CD4-positive, alpha-beta T cell (primary cell): ENCODE results near the gene MRPS18A. TPM values are rescaled to one million over a fixed set of nuclear protein-coding genes. Genes with fewer than 3 reads are reported as not detected.
"Not testable (repeated sequence)": the region's sequence is repeated elsewhere in the genome, so short reads cannot be mapped to it uniquely, and the experiment has no call there.

Experiments
- ATAC-seq: fragments of 200-7000 bp; cut with Tn5 transposase; one replicate; pipeline ENCODE4 v1.10.0; 2022; ENCODE audit warnings: mild to moderate bottlenecking; ENCODE audit not compliant: poor library complexity
- CTCF ChIA-PET: fragments of 350-600 bp; sonication (Branson Sonifier 250); formaldehyde crosslinking; loops from one replicate; lab custom pipeline; 2021; ENCODE audit warnings: antibody characterized with exemption, inconsistent platforms; lab: Charles Lee
- POLR2A ChIA-PET: fragments of 350-600 bp; sonication (Branson Sonifier 250); formaldehyde crosslinking; loops from one replicate; lab custom pipeline; 2021; ENCODE audit warnings: antibody characterized with exemption, inconsistent platforms; lab: Charles Lee
- DNase-seq, 14 experiments: peaks; one replicate each; pipeline ENCODE4 v3.0.0-alpha.2; 2013 to 2020; ENCODE audit warnings: mixed read lengths in 2 of 14
- H3K27ac ChIP-seq, 2 donors: one replicate each; pipeline versions ENCODE4 v1.5.1 to v1.7.0; 2013; ENCODE audit warnings: low read length in 2 of 2, low read depth in 1 of 2, mild to moderate bottlenecking in 1 of 2
- H3K27me3 ChIP-seq, 2 experiments: 1 replicate in 1 of 2; 2 replicates in 1 of 2; pipeline versions ENCODE4 v1.6.1 to v1.7.0; 2013; ENCODE audit warnings: low read length in 2 of 2, control low read depth in 1 of 2, mild to moderate bottlenecking in 1 of 2, moderate library complexity in 1 of 2; ENCODE audit not compliant: insufficient read depth in 2 of 2, control insufficient read depth in 1 of 2
- H3K36me3 ChIP-seq: one replicate; pipeline ENCODE4 v1.6.1; 2013; ENCODE audit warnings: low read length, control low read depth; ENCODE audit not compliant: insufficient read depth
- H3K4me1 ChIP-seq: one replicate; pipeline ENCODE4 v1.6.1; 2013; ENCODE audit warnings: low read length, control low read depth; ENCODE audit not compliant: insufficient read depth
- H3K4me3 ChIP-seq: one replicate; pipeline ENCODE4 v1.5.1; 2013; ENCODE audit warnings: mild to moderate bottlenecking, low read length, moderate library complexity
- H3K9me3 ChIP-seq, 2 experiments: 1 replicate in 1 of 2; 2 replicates in 1 of 2; pipeline versions ENCODE4 v1.6.1 to v1.7.0; 2013; ENCODE audit warnings: low read length in 2 of 2, mild to moderate bottlenecking in 2 of 2, control low read depth in 1 of 2, moderate library complexity in 1 of 2; ENCODE audit not compliant: control insufficient read depth in 1 of 2, insufficient read depth in 1 of 2
- H3K27ac Mint-ChIP-seq: one replicate; pipeline ENCODE4 v1.8.0; 2020; ENCODE audit warnings: mixed read lengths
- H3K27me3 Mint-ChIP-seq: one replicate; pipeline ENCODE4 v1.8.0; 2021; ENCODE audit warnings: mixed read lengths
- H3K36me3 Mint-ChIP-seq: one replicate; pipeline ENCODE4 v1.8.0; 2021; ENCODE audit warnings: low read depth, mixed read lengths
- H3K4me1 Mint-ChIP-seq: one replicate; pipeline ENCODE4 v1.8.0; 2021; ENCODE audit warnings: low read depth, mixed read lengths
- H3K4me3 Mint-ChIP-seq: one replicate; pipeline ENCODE4 v1.8.0; 2020; ENCODE audit warnings: mild to moderate bottlenecking, mixed read lengths
- H3K9me3 Mint-ChIP-seq: one replicate; pipeline ENCODE4 v1.8.0; 2020; ENCODE audit warnings: mixed read lengths
- CTCF ChIP-seq: fragments of 200-600 bp; IDR thresholded peaks from one replicate; pipeline ENCODE4 v1.8.0; 2022; ENCODE audit warnings: antibody characterized with exemption, mild to moderate bottlenecking
- intact Hi-C, 2 experiments: fragments of 100-400 bp; cut with DNase I in 1 of 2; cut with micrococcal nuclease in 1 of 2; formaldehyde crosslinking; loops; one replicate each; pipeline versions ENCODE4 v1.15.1 to v1.9.0; 2023 to 2025; cut with DNase I, micrococcal nuclease
- total RNA-seq, 174 experiments: library from RNA in 2 of 174; stranded (reverse) in 2 of 174; gene quantifications; one replicate each; pipeline ENCODE4 v1.2.3 and lab custom pipeline; 2021 to 2026

MRPS18A gene
- total RNA-seq, 2 experiments from 2014 or later: 26.1 to 27.7 TPM

- H3K4me1 ChIP-seq: peaks cover 5% of the 10 kb centered on the region
- H3K9me3 ChIP-seq: no peaks in the 10 kb centered on the region
- H3K4me1 Mint-ChIP-seq: no peaks in the 10 kb centered on the region
- peaks cover 62% of the 10 kb centered on the region for H3K27me3 Mint-ChIP-seq
- ChIA-PET CTCF (no interaction called here), POLR2A (no interaction called here)
- DNase-seq: peak in 2 of 14 experiments; percentile 54 to 64
- peak; percentile 56 for ATAC-seq
- H3K36me3 ChIP-seq: no peaks in the 10 kb centered on the region
- no peak overlapping the region for H3K4me3 ChIP-seq
- no peak for TF ChIP-seq CTCF
- no peaks in the 10 kb centered on the region for H3K9me3 Mint-ChIP-seq
- intact Hi-C loops: no loop called here
- H3K4me3 Mint-ChIP-seq: no peak overlapping the region
- no peak overlapping the region for H3K27ac Mint-ChIP-seq
- H3K27me3 ChIP-seq: peaks cover 0 to 10% of the 10 kb centered on the region in 2 experiments
- H3K36me3 Mint-ChIP-seq: no peaks in the 10 kb centered on the region
- no peak overlapping the region for H3K27ac ChIP-seq
Observed at GRCh38 chr6:43702534-43703440, 15.2 kb upstream of the MRPS18A start.

- POLR2A ChIA-PET: no interaction called here
- DNase-seq: no peak
- Mint-ChIP-seq H3K4me3 (no peak overlapping the region), H3K4me1 (no peaks in the 10 kb centered on the region), H3K27ac (no peak overlapping the region), H3K36me3 (no peaks in the 10 kb centered on the region), H3K27me3 (peaks cover 61% of the 10 kb centered on the region), H3K9me3 (no peaks in the 10 kb centered on the region)
- no peak for ATAC-seq
- CTCF ChIA-PET: no interaction called here
- Histone ChIP-seq H3K27ac (no peak overlapping the region), H3K4me1 (peaks cover 5% of the 10 kb centered on the region), H3K9me3 (no peaks in the 10 kb centered on the region), H3K27me3 (peaks cover 0 to 10% of the 10 kb centered on the region in 2 experiments), H3K4me3 (no peak overlapping the region), H3K36me3 (no peaks in the 10 kb centered on the region)
- TF ChIP-seq CTCF: no peak
- intact Hi-C loops: no loop called here
Observed at GRCh38 chr6:43702171-43702533, 14.6 kb upstream of the MRPS18A start.

GRCh38 chr6:43700939-43701560 is 13.5 kb upstream of the MRPS18A start:
- intact Hi-C loops, H3K9me3 ChIP-seq, H3K4me3 ChIP-seq, CTCF ChIA-PET, H3K4me3 Mint-ChIP-seq, ATAC-seq, H3K9me3 Mint-ChIP-seq, H3K27ac ChIP-seq, H3K36me3 ChIP-seq, H3K4me1 Mint-ChIP-seq, DNase-seq, H3K36me3 Mint-ChIP-seq, POLR2A ChIA-PET, H3K27ac Mint-ChIP-seq, H3K27me3 ChIP-seq, H3K4me1 ChIP-seq: not testable (repeated sequence)
- peaks cover 50% of the 10 kb centered on the region for H3K27me3 Mint-ChIP-seq
